IPS-NIHi11 (cell line): Measurements from ENCODE around the gene GPR50.

Experiments
- DNase-seq: peaks from one replicate; pipeline ENCODE4 v3.0.0; 2012; ENCODE audit warnings: mixed read lengths, low spot score

Gene GPR50

GRCh38 chrX:151176231-151176750 is at the start of gene GPR50:
TSS of gene GPR50 (plus strand) at chrX:151176584. CDS start at chrX:151176722, 138 bp downstream.
- DNase-seq: peak; percentile 49

- DNase-seq: no peak
These were observed 43.9 kb upstream of the GPR50 start for GRCh38 chrX:151132531-151132930.

- peak; percentile 43 for DNase-seq
These were observed 24.6 kb upstream of the GPR50 start for GRCh38 chrX:151151665-151152267.

- DNase-seq: peak; percentile 45
These were observed 23.3 kb upstream of the GPR50 start for GRCh38 chrX:151153086-151153485.

GRCh38 chrX:151153667-151154066 is 22.7 kb upstream of the GPR50 start:
- DNase-seq: no peak

GRCh38 chrX:151155234-151155633 is 21.1 kb upstream of the GPR50 start:
- DNase-seq: no peak

GRCh38 chrX:151161690-151162089 is 14.7 kb upstream of the GPR50 start:
- no peak for DNase-seq

- no peak for DNase-seq
These were observed 8.5 kb upstream of the GPR50 start for GRCh38 chrX:151167791-151168345.

- no peak for DNase-seq
These were observed 6.6 kb upstream of the GPR50 start for GRCh38 chrX:151169783-151170182.

GRCh38 chrX:151174581-151175282 is 1.7 kb upstream of the GPR50 start:
- peak; percentile 30 for DNase-seq

GRCh38 chrX:151175283-151176062 is 911 bp upstream of the GPR50 start:
- DNase-seq: no peak

- peak; percentile 21 for DNase-seq
These were observed 1.0 kb downstream of the GPR50 start for GRCh38 chrX:151177141-151178027.

- no peak for DNase-seq
These were observed 2.4 kb downstream of the GPR50 start for GRCh38 chrX:151178746-151179145.

GRCh38 chrX:151180400-151180799 is 4.0 kb downstream of the GPR50 start:
- DNase-seq: no peak

GRCh38 chrX:151181088-151181487 is 4.7 kb downstream of the GPR50 start:
- DNase-seq: no peak

- DNase-seq: no peak
These were observed 6.9 kb downstream of the GPR50 start for GRCh38 chrX:151183233-151183753.

GRCh38 chrX:151183912-151184565 is 7.7 kb downstream of the GPR50 start:
- DNase-seq: no peak

GRCh38 chrX:151184705-151185104 is 8.3 kb downstream of the GPR50 start:
- DNase-seq: no peak

GRCh38 chrX:151206871-151207270 is 30.5 kb downstream of the GPR50 start:
- DNase-seq: no peak

GRCh38 chrX:151225843-151226242 is 49.5 kb downstream of the GPR50 start:
- DNase-seq: no peak

GRCh38 chrX:151226941-151227340 is 50.6 kb downstream of the GPR50 start:
- DNase-seq: no peak
